ENCODE measurements around the gene PDPN. TPM values are rescaled to one million over a fixed set of nuclear protein-coding genes. Genes with fewer than 3 reads are reported as not detected.

The PDPN gene
- total and polyA plus RNA-seq, 2 of the 8 experiments (the other 6 are each of a cell fraction or from before 2014, with no cell fraction given): 44.7 to 169 TPM

DNA sequence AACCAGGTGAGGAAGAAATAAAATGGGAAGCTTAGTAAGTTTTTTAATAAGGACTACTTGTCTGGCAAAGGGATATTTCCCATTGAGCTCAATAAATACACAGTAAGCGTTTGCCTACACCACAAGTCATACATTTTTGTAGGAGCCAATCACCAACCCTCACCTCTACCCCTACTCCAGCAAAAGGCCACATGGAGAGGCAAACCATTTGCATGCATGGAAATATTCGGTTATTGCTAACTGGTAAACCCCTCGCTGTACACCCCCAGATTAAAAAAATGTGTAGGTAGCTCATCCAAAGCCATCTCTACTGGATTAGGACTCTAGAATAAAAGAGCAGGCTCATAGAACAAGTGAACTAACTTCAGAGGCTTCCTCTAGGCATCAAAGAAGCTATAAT is 21.1 kb downstream of the PDPN start (continued):
- TF ChIP-seq EP300 (IDR thresholded peaks at IDR 0.05; ENCODE audit: borderline replicate concordance in 1 of 2, low read depth in 2 of 2, low read length in 2 of 2): no peak
